ENCODE data around the gene CCT6A. TPM values are rescaled to one million over a fixed set of nuclear protein-coding genes. Genes with fewer than 3 reads are reported as not detected.
A peak's percentile ranks its signal among the peaks of the same experiment; 100 is the strongest.
"Not testable (repeated sequence)": the region's sequence is repeated elsewhere in the genome, so short reads cannot be mapped to it uniquely, and the experiment has no call there.

The CCT6A gene
- total RNA-seq, 1 experiment from 2014 or later = 744 TPM

GRCh38 chr7:56046721-56047445 lies 4.7 kb upstream of the CCT6A start:
- DNase-seq (ENCODE audit: low read depth, low spot score) = no peak

GRCh38 chr7:56047446-56048116 lies 4.0 kb upstream of the CCT6A start:
- DNase-seq (ENCODE audit: low read depth, low spot score); in situ Hi-C loops (cut with HindIII; ENCODE audit: low pct_unique_long_range_greater_than_20kb, low sequenced_read_pairs): not testable (repeated sequence)

More at GRCh38 chr7:56046721-56047445, 4.7 kb upstream of the CCT6A start:
- in situ Hi-C loops (cut with HindIII; ENCODE audit: low pct_unique_long_range_greater_than_20kb, low sequenced_read_pairs) = no loop called here

- DNase-seq (ENCODE audit: low read depth, low spot score) = no peak
- in situ Hi-C loops (cut with HindIII; ENCODE audit: low pct_unique_long_range_greater_than_20kb, low sequenced_read_pairs) = no loop called here
Measured at GRCh38 chr7:56048245-56048644, 3.3 kb upstream of the CCT6A start.

GRCh38 chr7:56048763-56049162 lies 2.8 kb upstream of the CCT6A start:
- in situ Hi-C loops (cut with HindIII; ENCODE audit: low pct_unique_long_range_greater_than_20kb, low sequenced_read_pairs) = not testable (repeated sequence)
- DNase-seq (ENCODE audit: low read depth, low spot score) = peak; percentile 53

- in situ Hi-C loops (cut with HindIII; ENCODE audit: low pct_unique_long_range_greater_than_20kb, low sequenced_read_pairs) = no loop called here
Measured at GRCh38 chr7:56051053-56051338, 569 bp upstream of the CCT6A start.

GRCh38 chr7:56053379-56053778 lies 1.8 kb downstream of the CCT6A start:
- DNase-seq (ENCODE audit: low read depth, low spot score) = no peak
- in situ Hi-C loops (cut with HindIII; ENCODE audit: low pct_unique_long_range_greater_than_20kb, low sequenced_read_pairs) = no loop called here

More at GRCh38 chr7:56051053-56051338, 569 bp upstream of the CCT6A start:
- no peak for DNase-seq (ENCODE audit: low read depth, low spot score)

- DNase-seq (ENCODE audit: low read depth, low spot score) = no peak
- in situ Hi-C loops (cut with HindIII; ENCODE audit: low pct_unique_long_range_greater_than_20kb, low sequenced_read_pairs) = no loop called here
Measured at GRCh38 chr7:56053993-56054392, 2.4 kb downstream of the CCT6A start.

- DNase-seq (ENCODE audit: low read depth, low spot score) = peak; percentile 74
- in situ Hi-C loops (cut with HindIII; ENCODE audit: low pct_unique_long_range_greater_than_20kb, low sequenced_read_pairs) = no loop called here
Measured at GRCh38 chr7:56062382-56062781, 10.8 kb downstream of the CCT6A start.

- no peak for DNase-seq (ENCODE audit: low read depth, low spot score)
- in situ Hi-C loops (cut with HindIII; ENCODE audit: low pct_unique_long_range_greater_than_20kb, low sequenced_read_pairs) = no loop called here
Measured at GRCh38 chr7:56063500-56063881, 11.9 kb downstream of the CCT6A start.

- in situ Hi-C loops (cut with HindIII; ENCODE audit: low pct_unique_long_range_greater_than_20kb, low sequenced_read_pairs) = no loop called here
- DNase-seq (ENCODE audit: low read depth, low spot score) = peak; percentile 94
Measured at GRCh38 chr7:56063882-56064625, 12.5 kb downstream of the CCT6A start, which contains the start of gene SUMF2. SUMF2 (plus strand) TSS chr7:56064286; CDS start chr7:56064312, 26 bp downstream.

GRCh38 chr7:56066376-56066775 lies 14.8 kb downstream of the CCT6A start:
- DNase-seq (ENCODE audit: low read depth, low spot score); in situ Hi-C loops (cut with HindIII; ENCODE audit: low pct_unique_long_range_greater_than_20kb, low sequenced_read_pairs): not testable (repeated sequence)

GRCh38 chr7:56074371-56074791 lies 22.8 kb downstream of the CCT6A start:
- DNase-seq (ENCODE audit: low read depth, low spot score) = peak; percentile 94
- in situ Hi-C loops (cut with HindIII; ENCODE audit: low pct_unique_long_range_greater_than_20kb, low sequenced_read_pairs) = no loop called here

- DNase-seq (ENCODE audit: low read depth, low spot score) = no peak
- in situ Hi-C loops (cut with HindIII; ENCODE audit: low pct_unique_long_range_greater_than_20kb, low sequenced_read_pairs) = no loop called here
Measured at GRCh38 chr7:56077681-56078080, 26.1 kb downstream of the CCT6A start.

- no peak for DNase-seq (ENCODE audit: low read depth, low spot score)
- in situ Hi-C loops (cut with HindIII; ENCODE audit: low pct_unique_long_range_greater_than_20kb, low sequenced_read_pairs) = no loop called here
Measured at GRCh38 chr7:56078196-56078595, 26.6 kb downstream of the CCT6A start.

GRCh38 chr7:56079450-56080185 lies 28.1 kb downstream of the CCT6A start:
- in situ Hi-C loops (cut with HindIII; ENCODE audit: low pct_unique_long_range_greater_than_20kb, low sequenced_read_pairs) = no loop called here
- DNase-seq (ENCODE audit: low read depth, low spot score) = peak; percentile 76

GRCh38 chr7:56080726-56081435 lies 29.3 kb downstream of the CCT6A start:
- in situ Hi-C loops (cut with HindIII; ENCODE audit: low pct_unique_long_range_greater_than_20kb, low sequenced_read_pairs) = not testable (repeated sequence)

GRCh38 chr7:56081626-56082340 lies 30.2 kb downstream of the CCT6A start:
- in situ Hi-C loops (cut with HindIII; ENCODE audit: low pct_unique_long_range_greater_than_20kb, low sequenced_read_pairs) = no loop called here

More at GRCh38 chr7:56080726-56081435, 29.3 kb downstream of the CCT6A start:
- not testable (repeated sequence) for DNase-seq (ENCODE audit: low read depth, low spot score)

More at GRCh38 chr7:56081626-56082340, 30.2 kb downstream of the CCT6A start:
- no peak for DNase-seq (ENCODE audit: low read depth, low spot score)
